Activated CD4-positive, alpha-beta T cell treated with anti-CD3 and anti-CD28 coated beads, Interleukin-2, Interleukin-4, amounts not matched to agents 100 ng/mL and 50 ng/mL, durations not matched to agents 16 hours and 8 hours (primary cell): Measurements from ENCODE around the gene NR2C2.
"Not testable (repeated sequence)": the region's sequence is repeated elsewhere in the genome, so short reads cannot be mapped to it uniquely, and the experiment has no call there.

Experiments used
- DNase-seq: peaks from one replicate; pipeline ENCODE4 v3.0.0-alpha.2; 2020; ENCODE audit warnings: low spot score

Gene NR2C2

GRCh38 chr3:14959359-14959943 lies 12.1 kb downstream of the NR2C2 start:
- DNase-seq, result no peak

GRCh38 chr3:14962762-14963161 lies 15.4 kb downstream of the NR2C2 start:
- DNase-seq, result no peak

DNA sequence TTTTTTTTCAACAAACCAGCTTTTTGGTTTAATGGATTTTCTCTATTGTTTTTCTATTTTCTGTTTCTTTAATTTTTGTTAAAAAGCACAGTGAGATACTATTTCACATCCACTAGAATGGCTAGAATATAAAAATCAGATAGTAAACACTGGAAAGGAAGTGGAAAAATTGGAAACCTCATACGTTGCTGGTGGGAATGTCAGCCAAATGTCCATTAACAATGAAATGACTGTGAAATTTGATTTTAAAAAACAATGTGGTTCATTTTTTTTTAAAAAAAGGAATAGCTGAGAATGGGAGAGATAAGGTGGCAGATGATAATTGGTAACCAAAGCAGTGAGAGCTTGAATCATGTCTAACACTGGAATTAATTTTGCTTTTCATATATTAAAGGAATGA lies 19.9 kb downstream of the NR2C2 start:
- no peak for DNase-seq

- DNase-seq, result no peak
Measured at GRCh38 chr3:14969671-14970070, 22.3 kb downstream of the NR2C2 start.

DNA sequence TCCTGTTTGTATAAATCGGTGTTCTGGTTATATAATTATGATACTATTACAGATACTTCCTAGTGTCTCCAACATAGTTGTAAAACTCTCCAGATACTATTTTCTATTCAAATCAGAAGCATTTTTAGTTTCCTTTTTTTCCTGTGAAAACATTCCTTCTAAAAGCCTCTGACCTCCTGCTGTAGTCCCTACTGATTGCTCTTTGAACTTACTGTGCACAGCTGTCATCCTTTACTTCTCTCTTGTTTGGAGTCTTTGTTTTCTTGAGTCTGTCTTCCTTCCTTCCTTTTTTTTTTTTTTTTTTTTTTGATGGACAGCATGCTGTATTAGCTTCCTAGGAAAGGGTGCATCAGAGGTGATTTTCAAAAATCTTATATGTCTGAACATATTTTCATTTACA lies 28.9 kb downstream of the NR2C2 start:
- DNase-seq, result no peak

GRCh38 chr3:14980689-14981088 lies 33.3 kb downstream of the NR2C2 start:
- DNase-seq, result no peak

GRCh38 chr3:14984581-14985113 lies 37.3 kb downstream of the NR2C2 start:
- DNase-seq, result no peak

- DNase-seq, result peak; percentile 54
Measured at GRCh38 chr3:14988988-14989394, 41.6 kb downstream of the NR2C2 start.

GRCh38 chr3:14989943-14990779 lies 42.8 kb downstream of the NR2C2 start:
- no peak for DNase-seq

DNA sequence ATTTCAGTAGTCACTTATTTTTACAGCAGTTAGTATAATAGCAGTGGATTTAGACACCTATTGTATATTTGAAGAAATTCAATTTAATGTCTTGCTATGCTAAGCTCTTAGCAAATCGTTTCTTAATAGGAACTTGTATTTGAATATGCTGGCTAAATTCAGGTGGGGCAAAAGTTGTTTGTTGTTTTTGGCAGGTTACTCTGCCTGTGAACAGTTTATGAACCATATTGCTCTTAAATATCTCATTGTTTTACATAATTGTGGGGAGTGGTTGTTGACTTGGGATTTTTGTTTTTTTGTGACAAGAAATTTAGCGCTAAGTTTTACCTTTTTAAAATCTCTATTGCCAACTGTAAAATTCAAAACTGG lies 43.4 kb downstream of the NR2C2 start:
- no peak for DNase-seq

- no peak for DNase-seq
Measured at GRCh38 chr3:14991151-14991742, 43.9 kb downstream of the NR2C2 start.

GRCh38 chr3:14991818-14992612 lies 44.6 kb downstream of the NR2C2 start:
- DNase-seq, result no peak

- DNase-seq, result no peak
Measured at GRCh38 chr3:14997941-14998340, 50.6 kb downstream of the NR2C2 start.

- not testable (repeated sequence) for DNase-seq
Measured at GRCh38 chr3:14999182-14999581, 51.8 kb downstream of the NR2C2 start.

DNA sequence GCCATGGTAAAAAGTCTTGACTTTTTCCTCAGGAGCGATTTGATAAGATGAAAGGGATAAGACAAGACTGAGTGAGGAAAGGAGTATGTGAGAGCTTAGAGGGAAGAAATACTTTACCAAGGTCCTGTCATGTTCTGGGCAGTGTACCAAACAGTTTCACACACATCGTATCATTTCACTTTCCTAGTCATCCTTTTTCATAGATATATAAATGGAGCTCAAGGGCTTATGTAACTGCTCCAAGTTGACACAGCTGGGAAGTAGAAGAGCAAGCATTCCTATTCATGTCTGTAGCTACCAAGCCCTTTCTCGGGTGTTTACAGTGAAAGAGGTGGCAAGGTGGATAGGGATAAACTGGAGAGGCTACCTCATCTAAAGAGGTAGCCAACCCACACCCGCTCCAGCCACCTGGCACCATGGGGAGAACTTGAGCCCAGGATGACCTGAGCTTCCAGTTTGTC lies 60.3 kb downstream of the NR2C2 start:
- no peak for DNase-seq

DNA sequence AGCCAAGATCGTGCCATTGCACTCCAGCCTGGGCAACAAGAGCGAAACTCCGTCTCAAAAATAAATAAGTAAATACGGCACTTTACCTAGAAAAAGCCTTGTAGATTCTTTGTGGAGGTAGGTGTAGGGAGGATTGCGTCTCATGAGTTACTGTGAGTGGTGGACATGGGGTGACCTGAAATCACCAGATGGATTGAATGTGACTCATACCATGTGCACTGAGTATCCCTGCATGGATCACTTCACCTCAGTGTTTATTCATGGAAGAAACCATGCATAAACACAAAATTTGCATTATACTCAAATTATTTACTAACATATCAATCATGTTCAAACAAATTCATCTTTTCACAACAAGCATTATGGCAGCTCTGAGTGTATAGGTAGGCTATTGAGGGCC lies 61.8 kb downstream of the NR2C2 start:
- DNase-seq, result no peak

DNA sequence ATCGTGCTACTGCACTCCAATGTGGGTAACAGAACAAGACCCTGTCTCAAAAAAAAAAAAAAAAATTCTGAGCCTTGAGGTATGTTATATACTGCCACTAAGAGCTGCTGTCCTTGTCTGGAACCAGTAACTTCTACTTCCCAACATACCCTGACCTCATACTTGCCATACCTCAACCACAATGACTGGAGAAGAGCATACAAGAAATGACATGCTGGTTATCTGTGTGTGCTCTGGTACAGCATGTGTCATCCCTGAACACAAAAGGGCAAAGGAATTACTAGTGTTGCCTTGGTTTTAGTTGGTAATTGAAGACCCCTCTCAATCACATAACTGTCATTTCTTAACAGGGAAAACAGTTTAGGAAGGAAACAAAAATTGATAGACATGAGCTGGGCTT lies 63.3 kb downstream of the NR2C2 start:
- no peak for DNase-seq

GRCh38 chr3:15011174-15011573 lies 63.8 kb downstream of the NR2C2 start:
- DNase-seq, result no peak

GRCh38 chr3:15014606-15015328 lies 67.4 kb downstream of the NR2C2 start:
- no peak for DNase-seq

- no peak for DNase-seq
Measured at GRCh38 chr3:15015456-15015855, 68.1 kb downstream of the NR2C2 start.

DNA sequence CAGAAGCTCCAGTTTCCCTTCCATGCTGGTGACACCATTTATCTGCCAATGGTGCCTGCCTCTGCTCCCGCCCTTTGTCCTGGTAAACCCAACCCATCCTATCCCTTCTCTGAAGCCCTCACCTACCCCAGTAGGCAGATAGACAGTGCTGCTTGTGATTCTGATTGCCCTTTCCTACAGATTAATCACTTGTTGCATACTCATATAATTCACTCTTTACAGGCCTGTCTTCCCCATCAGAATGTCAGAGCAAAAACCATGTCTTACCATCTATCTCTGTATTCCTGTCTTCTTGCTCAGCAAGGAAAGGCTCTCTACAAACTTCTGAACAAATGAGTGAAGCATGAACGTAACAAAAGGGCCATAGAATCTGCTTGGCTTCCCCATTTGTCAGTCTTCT lies 69.8 kb downstream of the NR2C2 start:
- DNase-seq, result no peak

DNA sequence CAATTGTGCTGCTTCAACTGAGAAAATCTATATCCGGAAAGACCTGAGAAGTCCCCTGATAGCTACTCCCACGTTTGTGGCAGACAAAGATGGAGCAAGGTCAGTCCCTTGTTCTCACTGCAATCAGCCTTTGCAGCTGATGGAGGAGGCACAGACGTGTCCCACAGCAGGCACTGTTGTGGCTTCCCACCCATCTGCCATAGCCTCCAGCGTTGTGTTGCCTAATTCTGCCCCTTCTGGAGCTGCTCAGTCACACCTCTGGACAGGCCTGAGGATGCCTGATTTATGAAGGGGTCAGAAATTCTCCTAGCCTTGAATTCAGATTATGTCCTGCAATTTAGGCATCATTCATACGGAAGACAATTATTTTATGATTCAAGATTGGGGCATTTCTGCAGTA lies 75.9 kb downstream of the NR2C2 start:
- no peak for DNase-seq
